Measurements from ENCODE around the gene IMMP2L.

The IMMP2L gene

GRCh38 chr7:111556977-111557376, 5.3 kb downstream of the IMMP2L start:
- no peak for DNase-seq

GRCh38 chr7:111554086-111554485, 8.2 kb downstream of the IMMP2L start:
- DNase-seq, result no peak

- DNase-seq, result no peak
Observed at GRCh38 chr7:111541067-111541466, 21.2 kb downstream of the IMMP2L start.

- no peak for DNase-seq
Observed at GRCh38 chr7:111540199-111540815, 22.0 kb downstream of the IMMP2L start.

GRCh38 chr7:111537134-111537533, 25.2 kb downstream of the IMMP2L start:
- no peak for DNase-seq

GRCh38 chr7:111535142-111535870, 27.0 kb downstream of the IMMP2L start:
- DNase-seq, result no peak

- no peak for DNase-seq
Observed at GRCh38 chr7:111532625-111533024, 29.7 kb downstream of the IMMP2L start.

GRCh38 chr7:111531993-111532392, 30.3 kb downstream of the IMMP2L start:
- no peak for DNase-seq

GRCh38 chr7:111530356-111530668, 32.0 kb downstream of the IMMP2L start:
- no peak for DNase-seq

GRCh38 chr7:111529507-111530355, 32.6 kb downstream of the IMMP2L start:
- no peak for DNase-seq

GRCh38 chr7:111528331-111528730, 34.0 kb downstream of the IMMP2L start:
- DNase-seq, result no peak

- DNase-seq, result no peak
Observed at GRCh38 chr7:111527545-111527944, 34.7 kb downstream of the IMMP2L start.

GRCh38 chr7:111525100-111525499, 37.2 kb downstream of the IMMP2L start:
- no peak for DNase-seq

- no peak for DNase-seq
Observed at GRCh38 chr7:111521660-111522059, 40.6 kb downstream of the IMMP2L start.

- no peak for DNase-seq
Observed at GRCh38 chr7:111518264-111518663, 44.0 kb downstream of the IMMP2L start.

GRCh38 chr7:111517549-111517951, 44.7 kb downstream of the IMMP2L start:
- DNase-seq, result no peak

GRCh38 chr7:111516612-111517011, 45.7 kb downstream of the IMMP2L start:
- DNase-seq, result no peak

GRCh38 chr7:111513566-111513965, 48.7 kb downstream of the IMMP2L start:
- DNase-seq, result no peak

- DNase-seq, result no peak
Observed at GRCh38 chr7:111511845-111512244, 50.4 kb downstream of the IMMP2L start.

- DNase-seq, result no peak
Observed at GRCh38 chr7:111510584-111511378, 51.5 kb downstream of the IMMP2L start.

GRCh38 chr7:111510062-111510461, 52.2 kb downstream of the IMMP2L start:
- DNase-seq, result no peak

- DNase-seq, result no peak
Observed at GRCh38 chr7:111509288-111509687, 53.0 kb downstream of the IMMP2L start.

GRCh38 chr7:111508387-111508786, 53.9 kb downstream of the IMMP2L start:
- DNase-seq, result no peak
